Keratinocyte (primary cell): ENCODE measurements around the gene BLMH. TPM values are rescaled to one million over a fixed set of nuclear protein-coding genes. Genes with fewer than 3 reads are reported as not detected.

Experiments used
- DNase-seq: peaks from one replicate; pipeline ENCODE4 v3.0.0-alpha.2; 2011; ENCODE audit warnings: low read depth, missing footprints, low spot score
- FAIRE-seq: peaks from 2 replicates; lab custom pipeline; 2011; peaks lifted over from hg19 to GRCh38; lab: Jason Lieb, UNC
- H2AFZ ChIP-seq: 2 replicates; pipeline ENCODE4 v1.6.0; 2012; ENCODE audit warnings: low read length, control low read depth, inconsistent platforms; ENCODE audit not compliant: control insufficient read depth
- H3K27ac ChIP-seq: 2 replicates; pipeline ENCODE4 v1.5.1; 2011; ENCODE audit warnings: low read length; ENCODE audit not compliant: control insufficient read depth, insufficient read depth
- H3K27me3 ChIP-seq: 3 replicates; pipeline ENCODE4 v1.6.0; 2011; ENCODE audit warnings: low read length; ENCODE audit not compliant: control insufficient read depth, insufficient read depth; ENCODE audit errors: extremely low read depth
- H3K36me3 ChIP-seq, 2 experiments: 2 replicates in 1 of 2; 3 replicates in 1 of 2; pipeline ENCODE4 v1.5.1; 2011; ENCODE audit warnings: low read length in 2 of 2, mild to moderate bottlenecking in 1 of 2; ENCODE audit not compliant: control insufficient read depth in 2 of 2, insufficient read depth in 2 of 2; ENCODE audit errors: extremely low read depth in 1 of 2
- H3K4me1 ChIP-seq: 3 replicates; pipeline ENCODE4 v1.5.1; 2011; ENCODE audit warnings: low read length; ENCODE audit not compliant: control insufficient read depth, insufficient read depth; ENCODE audit errors: extremely low read depth
- H3K4me2 ChIP-seq: 3 replicates; pipeline ENCODE4 v1.6.0; 2011; ENCODE audit warnings: low read depth, low read length; ENCODE audit not compliant: control insufficient read depth, insufficient read depth; ENCODE audit errors: extremely low read depth
- H3K4me3 ChIP-seq, 3 experiments: fragments of 200-600 bp in 1 of 3; sonication (generic) in 1 of 3; 2 replicates in 2 of 3; 3 replicates in 1 of 3; pipeline ENCODE4 v1.5.1; 2011 to 2016; ENCODE audit warnings: low read length in 3 of 3, mild to moderate bottlenecking in 3 of 3, control low read depth in 2 of 3, inconsistent platforms in 1 of 3, low read depth in 1 of 3, mixed read lengths in 1 of 3, mixed run types in 1 of 3, moderate library complexity in 1 of 3; ENCODE audit not compliant: control insufficient read depth in 2 of 3, insufficient read depth in 2 of 3; ENCODE audit errors: extremely low read depth in 1 of 3
- H3K79me2 ChIP-seq: 2 replicates; pipeline ENCODE4 v1.6.0; 2012; ENCODE audit warnings: low read length; ENCODE audit not compliant: control insufficient read depth, insufficient read depth
- H3K9ac ChIP-seq: 3 replicates; pipeline ENCODE4 v1.6.0; 2011; ENCODE audit warnings: low read length; ENCODE audit not compliant: control insufficient read depth, insufficient read depth; ENCODE audit errors: extremely low read depth
- H3K9me1 ChIP-seq: 3 replicates; pipeline ENCODE4 v1.6.0; 2011; ENCODE audit warnings: low read length; ENCODE audit not compliant: control insufficient read depth, insufficient read depth; ENCODE audit errors: extremely low read depth
- H3K9me3 ChIP-seq: 2 replicates; pipeline ENCODE4 v1.5.1; 2012; ENCODE audit warnings: low read depth, low read length; ENCODE audit not compliant: control insufficient read depth
- H4K20me1 ChIP-seq: 3 replicates; pipeline ENCODE4 v1.6.0; 2011; ENCODE audit warnings: low read length; ENCODE audit not compliant: control insufficient read depth, insufficient read depth; ENCODE audit errors: extremely low read depth
- EZH2 ChIP-seq: IDR thresholded peaks from one replicate; pipeline ENCODE4 v1.6.1; 2012; ENCODE audit warnings: inconsistent platforms, mild to moderate bottlenecking, low read length, moderate library complexity
- dilution Hi-C: fragments of 300-500 bp; cut with MboI; formaldehyde crosslinking; loops from one replicate; pipeline ENCODE4 v1.7.0; 2020; ENCODE audit warnings: low sequenced_read_pairs; ENCODE audit not compliant: extremely low pct_ligation_motif_present
- polyA plus RNA-seq, 5 experiments: library from polyadenylated mRNA; depleted of rRNA in 3 of 5; stranded (reverse) in 3 of 5; stranded (forward) in 1 of 5; unstranded in 1 of 5; fragments of >200 nt; gene quantifications; 1 replicate in 1 of 5; 2 replicates in 3 of 5; 3 replicates in 1 of 5; pipeline versions ENCODE4 v1.2.1 to v1.2.3, GENCODE V29; 2011 to 2012; ENCODE audit warnings: missing spikeins in 2 of 5, low read depth in 1 of 5, low replicate concordance in 1 of 5
- TF ChIP-seq, protein P1 (sequence below), 3 experiments: IDR thresholded peaks in 1 of 3; conservative IDR thresholded peaks in 1 of 3; optimal IDR thresholded peaks in 1 of 3; 2 replicates in 2 of 3; 3 replicates in 1 of 3; pipeline versions ENCODE3 to v1.5.1; 2011; ENCODE audit warnings: low read length in 3 of 3, mild to moderate bottlenecking in 3 of 3, moderate library complexity in 2 of 3, control low read depth in 1 of 3, inconsistent platforms in 1 of 3; ENCODE audit not compliant: insufficient read depth in 2 of 3; ENCODE audit errors: extremely low read depth in 1 of 3

Gene BLMH
- polyA plus RNA-seq, 1 donor (not counting 4 experiments of a cell fraction or from before 2014, with no cell fraction given), result 4.2 TPM

DNA sequence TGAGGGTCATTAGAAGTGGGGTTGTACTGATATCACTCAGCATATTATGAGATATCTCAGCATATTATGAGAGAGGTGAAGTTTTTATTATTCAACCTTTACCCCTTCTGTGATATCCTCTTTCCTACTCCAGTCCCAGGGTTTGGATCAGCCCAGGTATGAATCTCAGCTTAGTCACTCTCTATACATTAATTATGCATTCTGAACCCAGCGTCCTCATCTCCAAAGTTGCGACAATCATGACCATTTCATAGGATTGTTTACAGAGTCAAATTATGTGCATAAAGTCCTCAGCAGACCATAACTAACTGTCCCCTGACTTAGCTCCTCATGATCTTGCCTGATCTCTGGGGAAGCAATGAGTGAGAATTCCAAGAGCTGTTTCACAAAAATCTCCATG, 20.5 kb upstream of the BLMH start:
- no peaks in the 10 kb centered on the region for H3K36me3 ChIP-seq
- no peaks in the 10 kb centered on the region for H3K9me3 ChIP-seq
- no peaks in the 10 kb centered on the region for H3K9me1 ChIP-seq
- dilution Hi-C loops, result no loop called here
- DNase-seq, result no peak
- peaks cover 14% of the 10 kb centered on the region for H3K27me3 ChIP-seq
- H2AFZ ChIP-seq, result no peak overlapping the region
- H3K4me1 ChIP-seq, result no peaks in the 10 kb centered on the region
- no peak overlapping the region for H3K4me3 ChIP-seq
- no peak overlapping the region for H3K4me2 ChIP-seq
- no peaks in the 10 kb centered on the region for H3K79me2 ChIP-seq
- H4K20me1 ChIP-seq, result no peaks in the 10 kb centered on the region
- peak; percentile 48 for FAIRE-seq
- no peak overlapping the region for H3K27ac ChIP-seq
- H3K9ac ChIP-seq, result no peak overlapping the region
- TF ChIP-seq, protein P1, sequence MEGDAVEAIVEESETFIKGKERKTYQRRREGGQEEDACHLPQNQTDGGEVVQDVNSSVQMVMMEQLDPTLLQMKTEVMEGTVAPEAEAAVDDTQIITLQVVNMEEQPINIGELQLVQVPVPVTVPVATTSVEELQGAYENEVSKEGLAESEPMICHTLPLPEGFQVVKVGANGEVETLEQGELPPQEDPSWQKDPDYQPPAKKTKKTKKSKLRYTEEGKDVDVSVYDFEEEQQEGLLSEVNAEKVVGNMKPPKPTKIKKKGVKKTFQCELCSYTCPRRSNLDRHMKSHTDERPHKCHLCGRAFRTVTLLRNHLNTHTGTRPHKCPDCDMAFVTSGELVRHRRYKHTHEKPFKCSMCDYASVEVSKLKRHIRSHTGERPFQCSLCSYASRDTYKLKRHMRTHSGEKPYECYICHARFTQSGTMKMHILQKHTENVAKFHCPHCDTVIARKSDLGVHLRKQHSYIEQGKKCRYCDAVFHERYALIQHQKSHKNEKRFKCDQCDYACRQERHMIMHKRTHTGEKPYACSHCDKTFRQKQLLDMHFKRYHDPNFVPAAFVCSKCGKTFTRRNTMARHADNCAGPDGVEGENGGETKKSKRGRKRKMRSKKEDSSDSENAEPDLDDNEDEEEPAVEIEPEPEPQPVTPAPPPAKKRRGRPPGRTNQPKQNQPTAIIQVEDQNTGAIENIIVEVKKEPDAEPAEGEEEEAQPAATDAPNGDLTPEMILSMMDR (optimal IDR thresholded peaks at IDR 0.05 in 1 of 3, IDR thresholded peaks at IDR 0.05 in 1 of 3, conservative IDR thresholded peaks at IDR 0.05 in 1 of 3; ENCODE audit: extremely low read depth in 1 of 3, insufficient read depth in 2 of 3, low read length in 3 of 3), result no peak
- no peak for TF ChIP-seq EZH2

DNA sequence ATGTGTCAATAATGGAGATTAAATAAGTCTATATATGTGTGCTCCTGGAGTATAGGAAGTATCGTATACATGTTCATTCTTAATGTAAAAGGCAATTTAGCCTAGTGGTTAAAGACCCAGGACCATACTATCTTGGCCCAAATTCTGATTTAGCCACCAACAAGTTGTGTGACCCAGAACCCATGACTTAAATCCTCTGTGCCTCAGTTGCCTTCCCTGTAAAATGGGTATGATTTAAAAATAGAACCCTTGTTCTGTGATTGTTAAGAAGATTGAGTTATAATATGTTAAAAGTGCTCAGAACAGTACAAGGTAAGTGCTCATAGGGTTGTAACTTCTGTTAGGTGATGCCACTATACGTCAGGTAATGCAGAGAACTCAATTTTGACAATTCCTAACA, 18.8 kb upstream of the BLMH start:
- H3K9me3 ChIP-seq, result no peaks in the 10 kb centered on the region
- no peaks in the 10 kb centered on the region for H3K36me3 ChIP-seq
- H2AFZ ChIP-seq, result no peak overlapping the region
- DNase-seq (no peak), FAIRE-seq (no peak)
- no peak overlapping the region for H3K4me2 ChIP-seq
- no peaks in the 10 kb centered on the region for H4K20me1 ChIP-seq
- H3K9ac ChIP-seq, result no peak overlapping the region
- H3K9me1 ChIP-seq, result no peaks in the 10 kb centered on the region
- H3K27ac ChIP-seq, result no peak overlapping the region
- no peaks in the 10 kb centered on the region for H3K4me1 ChIP-seq
- no peak overlapping the region for H3K4me3 ChIP-seq
- peaks cover 19% of the 10 kb centered on the region for H3K27me3 ChIP-seq
- no peak for TF ChIP-seq EZH2
- TF ChIP-seq, protein P1 (optimal IDR thresholded peaks at IDR 0.05 in 1 of 3, IDR thresholded peaks at IDR 0.05 in 1 of 3, conservative IDR thresholded peaks at IDR 0.05 in 1 of 3; ENCODE audit: extremely low read depth in 1 of 3, insufficient read depth in 2 of 3, low read length in 3 of 3), result no peak
- H3K79me2 ChIP-seq, result no peaks in the 10 kb centered on the region
- dilution Hi-C loops, result no loop called here
